MCF 10A (cell line): ENCODE data around the gene DDO. TPM values are rescaled to one million over a fixed set of nuclear protein-coding genes. Genes with fewer than 3 reads are reported as not detected.

Experiments used
- BruUV-seq: library from RNA; stranded (reverse); fragments of 400-500 nt; replicated peaks from 2 replicates; lab custom pipeline; 2021; lab: Mats Ljungman, UMichigan
- CTCF ChIA-PET: fragments of 300-600 bp; sonication (Branson Sonifier 250); formaldehyde crosslinking; extraction: SDS; loops from one replicate; lab custom pipeline; 2021; ENCODE audit warnings: antibody characterized with exemption, inconsistent platforms; lab: Yijun Ruan, JAX
- POLR2A ChIA-PET: fragments of 300-600, 350-650 bp; sonication (Branson Sonifier 250); formaldehyde crosslinking; extraction: SDS; loops from one replicate; lab custom pipeline; 2020; ENCODE audit warnings: antibody characterized with exemption, inconsistent platforms; lab: Yijun Ruan, JAX
- DNase-seq: peaks from one replicate; pipeline ENCODE4 v3.0.0-alpha.2; 2018; ENCODE audit not compliant: unreplicated experiment
- H3K27ac Mint-ChIP-seq: one replicate; pipeline ENCODE4 v1.8.0; 2022; ENCODE audit warnings: mild to moderate bottlenecking, low read depth, mixed read lengths; ENCODE audit not compliant: unreplicated experiment
- H3K27me3 Mint-ChIP-seq: one replicate; pipeline ENCODE4 v1.8.0; 2022; ENCODE audit warnings: mixed read lengths; ENCODE audit not compliant: insufficient read depth, unreplicated experiment
- H3K36me3 Mint-ChIP-seq: one replicate; pipeline ENCODE4 v1.8.0; 2022; ENCODE audit warnings: mild to moderate bottlenecking, moderate library complexity, mixed read lengths; ENCODE audit not compliant: insufficient read depth, unreplicated experiment
- H3K4me1 Mint-ChIP-seq: one replicate; pipeline ENCODE4 v1.8.0; 2022; ENCODE audit warnings: mixed read lengths; ENCODE audit not compliant: insufficient read depth, unreplicated experiment
- H3K4me3 Mint-ChIP-seq: one replicate; pipeline ENCODE4 v1.8.0; 2022; ENCODE audit warnings: mild to moderate bottlenecking, moderate library complexity, mixed read lengths; ENCODE audit not compliant: unreplicated experiment
- H3K9me3 Mint-ChIP-seq: one replicate; pipeline ENCODE4 v1.8.0; 2022; ENCODE audit warnings: mixed read lengths; ENCODE audit not compliant: unreplicated experiment
- CTCF ChIP-seq: fragments of 200-600 bp; IDR thresholded peaks from one replicate; pipeline ENCODE4 v1.8.0; 2022; ENCODE audit warnings: antibody characterized with exemption, mild to moderate bottlenecking; ENCODE audit not compliant: unreplicated experiment
- intact Hi-C: fragments of 100-400 bp; cut with micrococcal nuclease; formaldehyde crosslinking; loops from 2 replicates; pipeline ENCODE4 v1.14.1; 2022
- total RNA-seq: library from RNA; stranded (reverse); gene quantifications from 2 replicates; pipeline ENCODE4 v1.2.3, GENCODE V29; 2022

Gene DDO
- total RNA-seq, 1 experiment from 2014 or later: not detected

- ChIA-PET CTCF (interaction anchor here (0.8 to 1.2 kb wide), 2 partner anchors 11 to 13 kb away, joined by 3 read pairs; no protein-coding TSS in a partner anchor), POLR2A (no interaction called here)
- H3K36me3 Mint-ChIP-seq: no peaks in the 10 kb centered on the region
- no TSS peak for BruUV-seq
- H3K4me1 Mint-ChIP-seq: no peaks in the 10 kb centered on the region
- intact Hi-C loops: no loop called here
- no peak overlapping the region for H3K4me3 Mint-ChIP-seq
- H3K9me3 Mint-ChIP-seq: no peaks in the 10 kb centered on the region
- peaks cover 47% of the 10 kb centered on the region for H3K27me3 Mint-ChIP-seq
- DNase-seq: no peak
- H3K27ac Mint-ChIP-seq: no peak overlapping the region
- no peak for TF ChIP-seq CTCF
Observed at GRCh38 chr6:110430236-110430635, 14.9 kb upstream of the DDO start.

- DNase-seq: no peak
- no peak for TF ChIP-seq CTCF
- no peak overlapping the region for H3K4me3 Mint-ChIP-seq
- no TSS peak for BruUV-seq
- intact Hi-C loops: no loop called here
- CTCF ChIA-PET: interaction anchor here (0.5 to 1.4 kb wide), 4 partner anchors 23 to 879 kb away, joined by 3 to 4 read pairs (median 4); no protein-coding TSS in a partner anchor
- H3K36me3 Mint-ChIP-seq: peaks cover 5% of the 10 kb centered on the region
- H3K4me1 Mint-ChIP-seq: no peaks in the 10 kb centered on the region
- H3K9me3 Mint-ChIP-seq: no peaks in the 10 kb centered on the region
- POLR2A ChIA-PET: no interaction called here
- H3K27me3 Mint-ChIP-seq: peaks cover 67% of the 10 kb centered on the region
- H3K27ac Mint-ChIP-seq: no peak overlapping the region
Observed at GRCh38 chr6:110428153-110428552, 12.8 kb upstream of the DDO start.

GRCh38 chr6:110425816-110426215 is 10.4 kb upstream of the DDO start:
- peaks cover 5% of the 10 kb centered on the region for H3K36me3 Mint-ChIP-seq
- H3K4me1 Mint-ChIP-seq: no peaks in the 10 kb centered on the region
- H3K27me3 Mint-ChIP-seq: peaks cover 69% of the 10 kb centered on the region
- POLR2A ChIA-PET: no interaction called here
- no peak for DNase-seq
- intact Hi-C loops: no loop called here
- no TSS peak for BruUV-seq
- H3K9me3 Mint-ChIP-seq: no peaks in the 10 kb centered on the region
- H3K4me3 Mint-ChIP-seq: no peak overlapping the region
- no peak for TF ChIP-seq CTCF
- H3K27ac Mint-ChIP-seq: no peak overlapping the region
- CTCF ChIA-PET: interaction anchor here (0.6 to 1.1 kb wide), 2 partner anchors 34 to 459 kb away, joined by 3 read pairs; no protein-coding TSS in a partner anchor

DNA sequence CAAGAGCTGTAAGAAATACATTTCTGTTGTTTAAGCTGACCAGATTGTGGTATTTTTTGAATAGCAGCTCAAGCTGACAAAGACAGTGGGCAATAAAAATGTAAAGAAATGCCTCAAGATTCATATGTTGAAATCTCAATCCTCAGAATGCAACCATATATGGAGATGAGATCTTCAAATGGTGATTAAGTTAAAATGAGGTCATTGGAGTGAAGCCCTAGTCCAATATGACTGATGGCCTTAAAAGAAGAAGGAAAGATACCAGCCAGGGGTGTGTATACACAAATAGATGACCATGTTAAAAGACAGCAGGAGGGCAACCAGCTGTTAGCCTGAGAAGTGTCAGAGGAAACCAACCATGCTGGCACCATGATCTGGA is 7.1 kb upstream of the DDO start:
- no peak for TF ChIP-seq CTCF
- Mint-ChIP-seq H3K27me3 (peaks cover 81% of the 10 kb centered on the region), H3K27ac (no peak overlapping the region), H3K9me3 (no peaks in the 10 kb centered on the region), H3K4me1 (no peaks in the 10 kb centered on the region), H3K36me3 (peaks cover 5% of the 10 kb centered on the region), H3K4me3 (no peak overlapping the region)
- POLR2A ChIA-PET: no interaction called here
- BruUV-seq: no TSS peak
- intact Hi-C loops: no loop called here
- DNase-seq: no peak
- CTCF ChIA-PET: interaction anchor here (1.8 kb wide), 1 partner anchor 32 kb away, joined by 5 read pairs; no protein-coding TSS in a partner anchor
